Ascending aorta (tissue), 2 donors: ENCODE results near the gene CLDN24. TPM values are rescaled to one million over a fixed set of nuclear protein-coding genes. Genes with fewer than 3 reads are reported as not detected.

ENCODE experiments used
- DNase-seq, 2 donors: peaks; one replicate each; pipeline ENCODE4 v3.0.0-alpha.2; 2019; ENCODE audit warnings: low spot score in 2 of 2
- H3K27ac ChIP-seq, 2 donors: fragments of 200-600 bp; sonication (generic); one replicate each; pipeline ENCODE4 v1.5.1; 2016 to 2017; ENCODE audit warnings: mild to moderate bottlenecking in 1 of 2
- H3K27me3 ChIP-seq: fragments of 200-600 bp; sonication (generic); one replicate; pipeline ENCODE4 v1.5.1; 2017
- H3K36me3 ChIP-seq, 2 donors: fragments of 200-600 bp; sonication (generic); one replicate each; pipeline ENCODE4 v1.5.1; 2016
- H3K4me1 ChIP-seq, 2 donors: fragments of 200-600 bp; sonication (generic); one replicate each; pipeline ENCODE4 v1.5.1; 2016 to 2017; ENCODE audit warnings: mild to moderate bottlenecking in 1 of 2
- H3K4me3 ChIP-seq, 2 donors: fragments of 200-600 bp; sonication (generic); one replicate each; pipeline ENCODE4 v1.5.1; 2016 to 2017; ENCODE audit warnings: mild to moderate bottlenecking in 1 of 2
- H3K9me3 ChIP-seq, 2 donors: fragments of 200-600 bp; sonication (generic); one replicate each; pipeline ENCODE4 v1.5.1; 2016
- CTCF ChIP-seq, 3 experiments: fragments of 200-600 bp in 2 of 3; fragments of 450-650 bp in 1 of 3; sonication (generic) in 2 of 3; IDR thresholded peaks; one replicate each; pipeline ENCODE4 v1.5.1; 2016 to 2019; ENCODE audit warnings: antibody characterized with exemption in 3 of 3, mild to moderate bottlenecking in 1 of 3, moderate library complexity in 1 of 3
- intact Hi-C: fragments of 100-400 bp; cut with DNase I; formaldehyde crosslinking; loops from one replicate; pipeline ENCODE4 v1.15.1; 2023
- total RNA-seq: library from RNA; depleted of rRNA; stranded (reverse); fragments of >200 nt; gene quantifications from one replicate; pipeline ENCODE4 v1.1.0, GENCODE V29; 2016

The CLDN24 gene
- total RNA-seq, 1 donor from 2014 or later: not detected

- H3K4me3 ChIP-seq: no peak within 1 kb of the TSS
- no peaks in the 10 kb centered on the region for H3K9me3 ChIP-seq
- no peak within 1 kb of the TSS for H3K27ac ChIP-seq
- H3K27me3 ChIP-seq: no peaks in the 10 kb centered on the region
- no peaks in the 10 kb centered on the region for H3K4me1 ChIP-seq
- H3K36me3 ChIP-seq: peaks cover 4 to 17% of the 10 kb centered on the region in 2 donors
- DNase-seq: no peak
- no peak for TF ChIP-seq CTCF (IDR thresholded peaks at IDR 0.05)
- intact Hi-C loops: no loop called here
These were observed 1.8 kb downstream of the CLDN24 start, which contains the start of gene CLDN22 for GRCh38 chr4:183320211-183321059. Gene CLDN22 (minus strand): TSS chr4:183320276. CDS start chr4:183320218, 58 bp downstream.

- intact Hi-C loops: no loop called here
- TF ChIP-seq CTCF (IDR thresholded peaks at IDR 0.05): no peak
- H3K4me3 ChIP-seq: no peak overlapping the region
- DNase-seq: no peak
- no peaks in the 10 kb centered on the region for H3K9me3 ChIP-seq
- peaks cover 12 to 35% of the 10 kb centered on the region in 2 donors for H3K36me3 ChIP-seq
- H3K27ac ChIP-seq: no peak overlapping the region
- H3K4me1 ChIP-seq: no peaks in the 10 kb centered on the region
- no peaks in the 10 kb centered on the region for H3K27me3 ChIP-seq
These were observed 3.6 kb downstream of the CLDN24 start for GRCh38 chr4:183318656-183319055.

- H3K9me3 ChIP-seq: no peaks in the 10 kb centered on the region
- peaks cover 12 to 55% of the 10 kb centered on the region in 2 donors for H3K36me3 ChIP-seq
- DNase-seq: no peak
- no peaks in the 10 kb centered on the region for H3K4me1 ChIP-seq
- TF ChIP-seq CTCF (IDR thresholded peaks at IDR 0.05): no peak
- intact Hi-C loops: no loop called here
- H3K4me3 ChIP-seq: no peak overlapping the region
- no peaks in the 10 kb centered on the region for H3K27me3 ChIP-seq
- H3K27ac ChIP-seq: no peak overlapping the region
These were observed 7.4 kb downstream of the CLDN24 start for GRCh38 chr4:183314806-183315205.

GRCh38 chr4:183314336-183314735, 7.9 kb downstream of the CLDN24 start:
- Histone ChIP-seq H3K27me3 (no peaks in the 10 kb centered on the region), H3K27ac (no peak overlapping the region), H3K4me3 (no peak overlapping the region), H3K9me3 (no peaks in the 10 kb centered on the region), H3K36me3 (peaks cover 12 to 54% of the 10 kb centered on the region in 2 donors), H3K4me1 (no peaks in the 10 kb centered on the region)
- DNase-seq: no peak
- intact Hi-C loops: no loop called here
- TF ChIP-seq CTCF (IDR thresholded peaks at IDR 0.05): no peak

- H3K4me1 ChIP-seq: no peaks in the 10 kb centered on the region
- DNase-seq: no peak
- H3K27me3 ChIP-seq: no peaks in the 10 kb centered on the region
- no peaks in the 10 kb centered on the region for H3K9me3 ChIP-seq
- H3K4me3 ChIP-seq: no peak overlapping the region
- H3K27ac ChIP-seq: no peak overlapping the region
- TF ChIP-seq CTCF (IDR thresholded peaks at IDR 0.05): no peak
- H3K36me3 ChIP-seq: peaks cover 12 to 51% of the 10 kb centered on the region in 2 donors
- intact Hi-C loops: no loop called here
These were observed 9.4 kb downstream of the CLDN24 start for GRCh38 chr4:183312841-183313240.
